Activated CD4-positive, CD25-positive, alpha-beta regulatory T cell treated with anti-CD3 and anti-CD28 coated beads, Interleukin-2, amount 50 U/mL, for 72 hours (primary cell): ENCODE results near the gene MARF1.
"Not testable (repeated sequence)": the region's sequence is repeated elsewhere in the genome, so short reads cannot be mapped to it uniquely, and the experiment has no call there.

Source experiments
- DNase-seq: peaks from one replicate; pipeline ENCODE4 v3.0.0; 2021

The MARF1 gene

GRCh38 chr16:15597822-15598647 lies 44.9 kb downstream of the MARF1 start:
- no peak for DNase-seq

GRCh38 chr16:15597135-15597534 lies 45.8 kb downstream of the MARF1 start:
- no peak for DNase-seq

GRCh38 chr16:15594711-15595320 lies 48.1 kb downstream of the MARF1 start:
- DNase-seq, result no peak

GRCh38 chr16:15593235-15593634 lies 49.7 kb downstream of the MARF1 start:
- DNase-seq, result no peak

GRCh38 chr16:15592324-15592723 lies 50.6 kb downstream of the MARF1 start:
- DNase-seq, result no peak

GRCh38 chr16:15587152-15587825 lies 55.7 kb downstream of the MARF1 start:
- DNase-seq, result no peak

- DNase-seq, result no peak
These were observed 56.2 kb downstream of the MARF1 start for GRCh38 chr16:15586716-15587115.

GRCh38 chr16:15585956-15586355 lies 57.0 kb downstream of the MARF1 start:
- DNase-seq, result no peak

- no peak for DNase-seq
These were observed 59.4 kb downstream of the MARF1 start for GRCh38 chr16:15583526-15583925.

- no peak for DNase-seq
These were observed 61.7 kb downstream of the MARF1 start for GRCh38 chr16:15581127-15581815.

- no peak for DNase-seq
These were observed 64.1 kb downstream of the MARF1 start for GRCh38 chr16:15578824-15579223.

GRCh38 chr16:15576960-15577958 lies 65.7 kb downstream of the MARF1 start:
- no peak for DNase-seq

- DNase-seq, result no peak
These were observed 67.5 kb downstream of the MARF1 start for GRCh38 chr16:15575293-15576049.

GRCh38 chr16:15574614-15574948 lies 68.4 kb downstream of the MARF1 start:
- DNase-seq, result no peak

- DNase-seq, result not testable (repeated sequence)
These were observed 68.9 kb downstream of the MARF1 start for GRCh38 chr16:15573896-15574613.

- DNase-seq, result no peak
These were observed 69.6 kb downstream of the MARF1 start for GRCh38 chr16:15573274-15573895.

- DNase-seq, result no peak
These were observed 70.5 kb downstream of the MARF1 start for GRCh38 chr16:15572329-15573001.

GRCh38 chr16:15571557-15571956 lies 71.4 kb downstream of the MARF1 start:
- DNase-seq, result no peak

GRCh38 chr16:15570666-15571065 lies 72.3 kb downstream of the MARF1 start:
- not testable (repeated sequence) for DNase-seq

- DNase-seq, result no peak
These were observed 75.1 kb downstream of the MARF1 start for GRCh38 chr16:15567823-15568222.
